Measurements from ENCODE around the gene PIEZO1.

DNA sequence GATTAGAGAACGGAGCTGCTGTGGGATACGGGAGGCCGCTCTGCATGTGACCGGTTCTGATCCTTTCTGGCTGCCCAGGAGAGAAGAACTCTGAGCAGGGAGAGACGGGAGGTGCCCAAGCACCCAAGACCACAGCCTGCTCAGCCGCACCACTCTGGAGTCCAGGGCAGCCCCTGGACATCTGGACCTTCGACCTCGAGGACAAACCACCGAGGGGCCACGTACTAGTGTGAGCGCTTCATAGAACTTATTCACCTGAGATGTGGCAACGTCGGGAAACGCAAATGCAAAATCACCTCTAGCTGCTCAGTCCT is 84.7 kb downstream of the PIEZO1 start:
- TF ChIP-seq, protein P1, sequence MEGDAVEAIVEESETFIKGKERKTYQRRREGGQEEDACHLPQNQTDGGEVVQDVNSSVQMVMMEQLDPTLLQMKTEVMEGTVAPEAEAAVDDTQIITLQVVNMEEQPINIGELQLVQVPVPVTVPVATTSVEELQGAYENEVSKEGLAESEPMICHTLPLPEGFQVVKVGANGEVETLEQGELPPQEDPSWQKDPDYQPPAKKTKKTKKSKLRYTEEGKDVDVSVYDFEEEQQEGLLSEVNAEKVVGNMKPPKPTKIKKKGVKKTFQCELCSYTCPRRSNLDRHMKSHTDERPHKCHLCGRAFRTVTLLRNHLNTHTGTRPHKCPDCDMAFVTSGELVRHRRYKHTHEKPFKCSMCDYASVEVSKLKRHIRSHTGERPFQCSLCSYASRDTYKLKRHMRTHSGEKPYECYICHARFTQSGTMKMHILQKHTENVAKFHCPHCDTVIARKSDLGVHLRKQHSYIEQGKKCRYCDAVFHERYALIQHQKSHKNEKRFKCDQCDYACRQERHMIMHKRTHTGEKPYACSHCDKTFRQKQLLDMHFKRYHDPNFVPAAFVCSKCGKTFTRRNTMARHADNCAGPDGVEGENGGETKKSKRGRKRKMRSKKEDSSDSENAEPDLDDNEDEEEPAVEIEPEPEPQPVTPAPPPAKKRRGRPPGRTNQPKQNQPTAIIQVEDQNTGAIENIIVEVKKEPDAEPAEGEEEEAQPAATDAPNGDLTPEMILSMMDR (IDR thresholded peaks at IDR 0.05): no peak
- no peak for TF ChIP-seq EZH2 (IDR thresholded peaks at IDR 0.05; ENCODE audit: borderline replicate concordance, insufficient read depth, low read depth, low read length, poor library complexity, severe bottlenecking)

All from B cell (primary cell).